Testis (tissue), 2 donors: ENCODE results near the gene UBE4A.

ENCODE experiments used
- CTCF ChIP-seq, 3 experiments: fragments of 450-650 bp in 2 of 3; fragments of 200-600 bp in 1 of 3; sonication (generic) in 1 of 3; IDR thresholded peaks; one replicate each; pipeline ENCODE4 v1.5.1; 2016 to 2019; ENCODE audit warnings: antibody characterized with exemption in 3 of 3, mild to moderate bottlenecking in 2 of 3, moderate library complexity in 1 of 3
- POLR2A ChIP-seq: fragments of 450-650 bp; IDR thresholded peaks from one replicate; pipeline ENCODE4 v1.6.1; 2017; ENCODE audit warnings: antibody characterized with exemption, mild to moderate bottlenecking, moderate library complexity

GRCh38 chr11:118318124-118318523, 41.3 kb upstream of the UBE4A start:
- TF ChIP-seq POLR2A, result no peak
- TF ChIP-seq CTCF (IDR thresholded peaks at IDR 0.05), result no peak
